GM12864 (cell line): ENCODE results near the gene TBC1D22A.

ENCODE experiments used
- DNase-seq: peaks from one replicate; pipeline ENCODE4 v3.0.0-alpha.2; 2011; ENCODE audit warnings: low read depth
- H3K4me3 ChIP-seq: 2 replicates; pipeline ENCODE4 v1.5.1; 2011; ENCODE audit warnings: mild to moderate bottlenecking, low read depth, low read length, control low read depth
- TF ChIP-seq, protein P1 (sequence below): IDR thresholded peaks from 2 replicates; pipeline ENCODE4 v1.5.1; 2011; ENCODE audit warnings: low read depth, mild to moderate bottlenecking, moderate library complexity, low read length, control low read depth, inconsistent platforms; ENCODE audit errors: missing control alignments

Gene TBC1D22A

GRCh38 chr22:46766611-46767010 is 4.2 kb downstream of the TBC1D22A start:
- no peak for DNase-seq
- H3K4me3 ChIP-seq: peak overlapping the region; percentile 4; the same call in 1 of the 2 replicates
- TF ChIP-seq, protein P1, sequence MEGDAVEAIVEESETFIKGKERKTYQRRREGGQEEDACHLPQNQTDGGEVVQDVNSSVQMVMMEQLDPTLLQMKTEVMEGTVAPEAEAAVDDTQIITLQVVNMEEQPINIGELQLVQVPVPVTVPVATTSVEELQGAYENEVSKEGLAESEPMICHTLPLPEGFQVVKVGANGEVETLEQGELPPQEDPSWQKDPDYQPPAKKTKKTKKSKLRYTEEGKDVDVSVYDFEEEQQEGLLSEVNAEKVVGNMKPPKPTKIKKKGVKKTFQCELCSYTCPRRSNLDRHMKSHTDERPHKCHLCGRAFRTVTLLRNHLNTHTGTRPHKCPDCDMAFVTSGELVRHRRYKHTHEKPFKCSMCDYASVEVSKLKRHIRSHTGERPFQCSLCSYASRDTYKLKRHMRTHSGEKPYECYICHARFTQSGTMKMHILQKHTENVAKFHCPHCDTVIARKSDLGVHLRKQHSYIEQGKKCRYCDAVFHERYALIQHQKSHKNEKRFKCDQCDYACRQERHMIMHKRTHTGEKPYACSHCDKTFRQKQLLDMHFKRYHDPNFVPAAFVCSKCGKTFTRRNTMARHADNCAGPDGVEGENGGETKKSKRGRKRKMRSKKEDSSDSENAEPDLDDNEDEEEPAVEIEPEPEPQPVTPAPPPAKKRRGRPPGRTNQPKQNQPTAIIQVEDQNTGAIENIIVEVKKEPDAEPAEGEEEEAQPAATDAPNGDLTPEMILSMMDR: no peak

- DNase-seq: no peak
- peak overlapping the region; percentile 9; the same call in 1 of the 2 replicates for H3K4me3 ChIP-seq
- TF ChIP-seq, protein P1: no peak
Measured at GRCh38 chr22:46767249-46767985, 5.0 kb downstream of the TBC1D22A start.

DNA sequence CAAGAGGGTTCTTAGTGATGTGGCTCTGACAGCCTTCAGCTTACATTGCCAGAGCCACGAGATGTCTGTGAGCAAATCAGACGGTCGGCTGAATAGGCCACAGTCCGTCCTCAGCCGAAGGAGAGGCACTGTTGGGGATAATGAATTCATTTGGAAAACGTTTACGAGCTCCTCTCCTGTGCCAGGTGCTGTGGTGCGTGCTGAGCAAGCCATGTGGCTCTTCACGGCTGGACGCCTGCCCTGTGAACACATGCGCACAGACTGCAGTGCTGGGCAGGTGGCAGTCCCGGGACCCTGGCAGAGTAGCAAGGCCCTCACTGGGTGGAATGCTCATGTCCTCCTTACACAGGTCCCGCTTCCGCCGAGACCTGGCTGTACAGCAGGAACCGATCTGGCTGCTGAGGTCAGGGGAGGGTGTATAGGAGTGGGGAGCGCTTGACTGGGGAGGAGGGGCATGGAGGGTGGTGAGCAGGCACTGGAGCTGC is 6.8 kb downstream of the TBC1D22A start:
- no peak for DNase-seq
- peak overlapping the region; percentile 42 for H3K4me3 ChIP-seq
- TF ChIP-seq, protein P1: no peak

DNA sequence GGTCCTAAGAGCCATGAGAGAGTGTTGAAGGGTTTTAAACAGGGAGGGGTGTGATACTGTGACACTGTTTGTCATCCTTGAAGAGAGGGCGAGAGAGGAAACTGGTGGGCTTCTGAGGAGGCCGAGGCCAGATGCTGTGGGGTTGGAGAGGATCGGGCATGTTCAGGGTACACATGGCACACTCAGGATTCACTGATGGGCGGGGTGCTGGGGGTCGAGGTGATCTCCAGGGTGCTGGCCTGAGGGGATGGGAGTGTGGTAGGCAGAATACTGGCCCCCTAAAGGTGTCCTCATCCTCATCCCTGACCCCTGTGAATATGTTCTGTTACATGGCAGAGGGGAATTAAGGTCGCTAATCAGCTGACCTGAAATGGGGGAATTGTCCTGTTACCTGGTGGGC is 7.3 kb downstream of the TBC1D22A start:
- H3K4me3 ChIP-seq: peak overlapping the region; percentile 42
- no peak for DNase-seq
- TF ChIP-seq, protein P1: no peak

DNA sequence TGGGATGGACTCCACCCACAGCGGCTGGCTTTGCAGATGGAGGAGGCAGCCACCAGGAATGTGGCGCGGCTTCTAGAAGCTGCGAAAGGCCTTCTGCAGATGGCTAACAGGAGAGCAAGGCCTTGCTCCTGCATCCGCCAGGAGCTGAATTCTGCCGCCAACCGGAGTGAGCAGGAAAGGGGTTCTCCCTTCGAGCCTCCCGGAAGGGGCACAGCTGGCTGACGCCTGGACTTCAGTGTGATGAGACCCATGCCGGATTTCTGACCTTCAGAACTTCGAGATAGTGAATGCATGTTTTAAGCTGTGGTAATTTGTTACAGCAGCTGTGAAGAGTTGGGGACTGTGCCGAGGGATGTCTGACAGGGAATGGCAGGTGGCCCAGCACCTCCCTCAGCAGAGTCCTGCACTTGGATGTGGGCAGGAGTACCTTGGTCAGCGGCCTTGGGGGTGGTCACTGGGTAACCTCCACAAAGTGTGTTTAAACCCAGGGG is 7.7 kb downstream of the TBC1D22A start:
- peak overlapping the region; percentile 42 for H3K4me3 ChIP-seq
- no peak for DNase-seq
- TF ChIP-seq, protein P1: no peak

DNA sequence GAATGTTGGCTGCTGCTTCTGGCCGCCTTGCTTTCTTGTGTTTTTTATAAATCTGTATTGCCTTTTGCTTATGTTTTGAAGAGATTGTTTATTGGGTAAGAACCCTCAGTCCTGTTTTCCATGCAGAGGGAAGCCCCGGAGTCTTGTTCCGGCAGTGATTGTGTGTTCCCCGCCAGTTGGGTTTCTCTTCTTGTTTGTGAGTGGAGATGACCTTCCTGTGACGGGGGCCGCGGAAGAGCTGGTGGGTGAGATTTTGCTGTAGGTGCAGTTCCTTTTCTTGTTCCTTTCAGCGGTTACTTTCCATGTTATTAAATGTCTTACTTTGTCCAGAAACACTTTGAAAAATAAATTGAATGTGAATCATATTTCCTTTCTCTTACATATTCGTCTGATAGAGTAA is 8.3 kb downstream of the TBC1D22A start:
- DNase-seq: no peak
- TF ChIP-seq, protein P1: no peak
- peak overlapping the region; percentile 42 for H3K4me3 ChIP-seq
